Measurements from ENCODE around the gene LRRN4CL.

DNA sequence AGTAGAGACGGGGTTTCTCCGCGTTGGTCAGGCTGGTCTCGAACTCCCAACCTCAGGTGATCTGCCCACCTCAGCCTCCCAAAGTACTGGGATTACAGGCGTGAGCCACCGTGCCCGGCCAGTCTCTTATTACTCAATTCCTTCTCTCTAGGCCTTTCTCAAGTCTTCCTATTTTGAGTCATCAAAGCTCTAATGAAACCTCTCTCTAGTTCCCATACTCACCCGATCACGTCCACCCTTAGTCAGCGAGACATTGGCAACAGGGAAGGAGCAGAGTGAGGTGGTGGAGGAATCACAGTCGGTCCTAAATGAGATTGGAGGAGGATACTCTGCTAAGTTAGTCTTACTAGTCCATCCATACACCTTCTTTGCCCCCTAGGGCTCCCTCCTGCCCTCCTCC is 12.9 kb upstream of the LRRN4CL start:
- no peak for TF ChIP-seq POLR2A (IDR thresholded peaks at IDR 0.05; ENCODE audit: low read depth, low read length)
- no peak for TF ChIP-seq POLR2AphosphoS5 (IDR thresholded peaks at IDR 0.05; ENCODE audit: low read depth, low read length)
- no peak for TF ChIP-seq TAF1 (IDR thresholded peaks at IDR 0.05; ENCODE audit: borderline replicate concordance, low read depth, low read length)

All from GM12892 (cell line).